Measurements from ENCODE around the gene XCL2.
"Not testable (repeated sequence)": the region's sequence is repeated elsewhere in the genome, so short reads cannot be mapped to it uniquely, and the experiment has no call there.

XCL2 gene

DNA sequence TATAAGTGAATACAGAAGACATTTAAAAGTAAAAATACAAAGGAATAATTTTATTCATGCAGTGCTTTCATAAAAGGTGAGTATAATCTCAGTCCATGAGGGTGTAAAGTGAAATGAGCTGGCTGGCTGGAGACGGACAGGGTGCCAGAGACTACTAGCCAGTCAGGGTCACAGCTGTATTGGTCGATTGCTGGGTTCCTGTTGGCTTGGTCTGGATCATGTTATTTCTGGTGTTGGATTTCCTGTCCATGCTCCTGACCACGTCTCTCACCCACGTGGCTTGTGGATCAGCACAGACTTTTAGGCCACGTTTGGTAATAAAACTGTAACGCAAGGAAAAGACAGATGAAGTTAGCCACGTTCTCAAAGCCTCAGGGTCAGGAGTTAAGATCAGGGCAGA, 3.0 kb downstream of the XCL2 start:
- intact Hi-C loops (cut with DNase I; ENCODE audit: low total_unique reads); H3K4me3 ChIP-seq; DNase-seq: not testable (repeated sequence)

DNA sequence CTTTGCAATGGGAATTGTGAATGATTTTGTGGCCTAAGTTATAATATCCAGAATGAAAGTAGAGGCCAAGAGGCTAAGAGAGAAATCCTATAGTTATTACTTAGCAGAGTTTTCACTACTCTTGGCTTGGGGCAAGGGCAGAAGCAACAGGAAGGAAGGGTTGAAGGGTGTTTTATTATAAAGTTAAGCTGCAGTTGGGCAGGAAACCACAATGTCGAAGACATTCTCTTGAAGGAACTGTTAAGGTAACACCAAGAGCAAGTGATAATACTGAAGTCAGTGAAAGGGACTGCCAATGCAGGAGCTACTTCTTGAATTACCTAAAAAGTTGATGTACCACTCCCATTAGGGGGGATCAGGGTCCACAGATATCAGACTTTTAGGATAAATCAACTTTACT, 8.3 kb downstream of the XCL2 start:
- H3K36me3 ChIP-seq = no peaks in the 10 kb centered on the region
- TF ChIP-seq, protein P1, sequence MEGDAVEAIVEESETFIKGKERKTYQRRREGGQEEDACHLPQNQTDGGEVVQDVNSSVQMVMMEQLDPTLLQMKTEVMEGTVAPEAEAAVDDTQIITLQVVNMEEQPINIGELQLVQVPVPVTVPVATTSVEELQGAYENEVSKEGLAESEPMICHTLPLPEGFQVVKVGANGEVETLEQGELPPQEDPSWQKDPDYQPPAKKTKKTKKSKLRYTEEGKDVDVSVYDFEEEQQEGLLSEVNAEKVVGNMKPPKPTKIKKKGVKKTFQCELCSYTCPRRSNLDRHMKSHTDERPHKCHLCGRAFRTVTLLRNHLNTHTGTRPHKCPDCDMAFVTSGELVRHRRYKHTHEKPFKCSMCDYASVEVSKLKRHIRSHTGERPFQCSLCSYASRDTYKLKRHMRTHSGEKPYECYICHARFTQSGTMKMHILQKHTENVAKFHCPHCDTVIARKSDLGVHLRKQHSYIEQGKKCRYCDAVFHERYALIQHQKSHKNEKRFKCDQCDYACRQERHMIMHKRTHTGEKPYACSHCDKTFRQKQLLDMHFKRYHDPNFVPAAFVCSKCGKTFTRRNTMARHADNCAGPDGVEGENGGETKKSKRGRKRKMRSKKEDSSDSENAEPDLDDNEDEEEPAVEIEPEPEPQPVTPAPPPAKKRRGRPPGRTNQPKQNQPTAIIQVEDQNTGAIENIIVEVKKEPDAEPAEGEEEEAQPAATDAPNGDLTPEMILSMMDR (IDR thresholded peaks at IDR 0.05) = no peak
- no peak overlapping the region for H3K27ac ChIP-seq
- DNase-seq = no peak
- no peaks in the 10 kb centered on the region for H3K27me3 ChIP-seq
- no peaks in the 10 kb centered on the region for H3K4me1 ChIP-seq
- no peaks in the 10 kb centered on the region for H3K9me3 ChIP-seq
- no peak overlapping the region for H3K4me3 ChIP-seq
- intact Hi-C loops (cut with DNase I; ENCODE audit: low total_unique reads) = no loop called here

More for the DNA sequence above, 3.0 kb downstream of the XCL2 start:
- not testable (repeated sequence) for H3K27me3 ChIP-seq, H3K36me3 ChIP-seq, H3K9me3 ChIP-seq, H3K4me1 ChIP-seq, H3K27ac ChIP-seq

DNA sequence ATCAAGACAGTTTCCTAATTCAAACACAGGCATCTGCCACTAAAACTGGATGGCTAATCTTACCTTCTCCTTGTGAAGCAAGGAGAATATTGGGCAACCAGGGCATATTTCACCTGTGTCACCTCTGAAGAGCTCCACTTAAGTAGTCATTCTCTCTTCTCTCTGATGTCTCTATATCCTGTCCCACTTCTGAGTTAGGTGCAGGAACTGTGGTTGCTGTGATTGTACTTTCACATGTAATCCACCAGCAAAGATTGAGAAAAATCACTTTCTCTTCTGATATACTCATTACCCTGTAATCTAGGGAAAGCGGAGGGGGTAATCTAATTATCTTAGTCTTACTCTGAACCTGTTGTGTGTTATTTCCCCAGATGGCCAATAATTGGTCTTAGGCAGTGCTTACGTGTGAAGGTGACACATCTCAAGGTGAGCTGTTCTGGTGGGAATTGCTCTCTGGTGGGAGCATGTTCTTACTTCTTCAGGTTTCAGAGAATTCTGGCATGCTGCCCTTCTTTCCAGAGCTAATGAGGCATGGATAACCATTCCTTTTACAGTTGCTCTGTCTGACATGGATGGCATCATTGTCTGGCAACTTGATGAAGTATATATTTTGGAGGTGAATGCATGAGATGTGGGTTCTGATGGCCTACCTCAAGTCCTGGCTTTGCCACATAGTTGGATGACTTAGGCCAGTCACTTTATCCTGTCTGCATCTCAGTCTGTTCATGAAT, 12.0 kb downstream of the XCL2 start:
- Histone ChIP-seq H3K9me3 (no peaks in the 10 kb centered on the region), H3K4me1 (no peaks in the 10 kb centered on the region), H3K4me3 (no peak overlapping the region), H3K27me3 (no peaks in the 10 kb centered on the region), H3K36me3 (no peaks in the 10 kb centered on the region), H3K27ac (no peak overlapping the region)
- intact Hi-C loops (cut with DNase I; ENCODE audit: low total_unique reads) = no loop called here
- TF ChIP-seq, protein P1 (IDR thresholded peaks at IDR 0.05) = no peak
- no peak for DNase-seq

DNA sequence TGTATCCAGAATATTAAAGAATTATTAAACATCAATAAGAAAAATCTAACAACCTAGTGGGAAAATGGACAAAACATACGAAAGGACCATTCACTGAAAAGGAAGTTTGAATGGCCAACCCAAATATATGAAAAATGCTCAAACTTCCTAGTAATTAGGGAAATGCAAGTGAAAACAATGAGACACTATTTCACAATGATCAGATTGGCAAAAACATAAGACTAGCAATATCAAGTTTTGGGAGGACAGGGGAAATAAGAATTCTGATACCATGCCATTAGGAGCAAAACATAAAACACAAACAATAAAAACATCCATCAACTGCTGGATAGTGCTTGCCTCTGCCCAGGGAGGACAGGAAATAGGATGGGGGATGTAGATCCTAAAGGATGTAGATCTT, 14.3 kb downstream of the XCL2 start:
- intact Hi-C loops (cut with DNase I; ENCODE audit: low total_unique reads) = no loop called here
- TF ChIP-seq, protein P1 (IDR thresholded peaks at IDR 0.05) = no peak
- no peak for DNase-seq

DNA sequence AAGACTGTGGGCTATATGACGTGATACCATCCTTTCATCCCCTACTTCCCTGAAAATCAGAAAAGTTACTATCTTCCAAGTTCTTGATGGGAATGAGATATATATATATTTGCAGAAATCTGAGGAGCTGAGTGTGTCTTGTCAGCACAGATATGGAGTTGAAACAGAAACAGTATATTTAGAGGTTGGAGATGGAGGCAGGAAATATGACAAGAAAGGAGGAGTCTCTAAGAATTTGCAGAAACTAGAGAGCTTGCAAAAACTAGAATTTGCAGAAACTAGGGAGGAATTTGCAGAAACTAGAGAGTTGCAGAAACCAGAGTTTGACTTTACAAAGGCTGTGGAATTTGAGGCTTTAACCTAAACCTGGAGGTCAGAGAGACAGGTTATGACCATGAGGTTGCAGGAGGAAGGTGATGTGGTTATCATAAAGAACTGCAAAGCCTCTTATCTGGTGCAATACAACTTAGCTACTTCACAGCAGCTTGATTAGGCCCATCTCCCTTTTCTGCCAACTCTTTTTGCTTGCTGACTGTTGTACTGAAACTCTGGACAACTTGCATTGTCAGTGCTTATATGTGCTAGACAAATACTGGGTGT, 22.3 kb downstream of the XCL2 start:
- no peaks in the 10 kb centered on the region for H3K36me3 ChIP-seq
- H3K27ac ChIP-seq = no peak overlapping the region

More for the DNA sequence above, 14.3 kb downstream of the XCL2 start:
- Histone ChIP-seq H3K27me3 (no peaks in the 10 kb centered on the region), H3K9me3 (no peaks in the 10 kb centered on the region), H3K4me1 (no peaks in the 10 kb centered on the region), H3K4me3 (no peak overlapping the region), H3K27ac (no peak overlapping the region), H3K36me3 (no peaks in the 10 kb centered on the region)

DNA sequence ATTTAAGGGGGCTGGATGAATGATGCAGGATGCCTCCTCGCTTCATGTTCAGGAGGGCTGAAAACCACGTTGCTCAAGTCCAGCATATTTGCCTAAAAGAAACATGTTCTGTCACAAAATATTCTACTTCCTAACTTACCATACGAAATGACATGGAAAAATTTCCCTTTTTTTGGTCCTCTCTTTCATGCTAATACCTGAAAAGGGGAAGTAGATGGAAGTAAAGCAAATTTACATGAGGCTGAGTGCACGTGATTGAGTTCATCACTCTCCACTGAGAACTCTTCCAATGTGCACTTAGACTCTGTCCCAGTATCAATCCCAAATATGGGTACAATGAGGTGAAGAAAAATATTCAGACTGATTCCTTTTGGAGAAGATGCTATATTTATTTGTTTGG, 23.0 kb downstream of the XCL2 start:
- TF ChIP-seq, protein P1 (IDR thresholded peaks at IDR 0.05) = no peak
- intact Hi-C loops (cut with DNase I; ENCODE audit: low total_unique reads) = no loop called here
- no peaks in the 10 kb centered on the region for H3K4me1 ChIP-seq
- H3K27me3 ChIP-seq = peaks cover 0 to 4% of the 10 kb centered on the region in 2 donors
- H3K27ac ChIP-seq = no peak overlapping the region
- no peak for DNase-seq
- no peaks in the 10 kb centered on the region for H3K36me3 ChIP-seq
- H3K9me3 ChIP-seq = no peaks in the 10 kb centered on the region
- H3K4me3 ChIP-seq = no peak overlapping the region

More for the DNA sequence above, 22.3 kb downstream of the XCL2 start:
- H3K27me3 ChIP-seq = peaks cover 0 to 4% of the 10 kb centered on the region in 2 donors
- no peak overlapping the region for H3K4me3 ChIP-seq
- DNase-seq = no peak
- H3K9me3 ChIP-seq = no peaks in the 10 kb centered on the region
- H3K4me1 ChIP-seq = no peaks in the 10 kb centered on the region
- TF ChIP-seq, protein P1 (IDR thresholded peaks at IDR 0.05) = no peak
- intact Hi-C loops (cut with DNase I; ENCODE audit: low total_unique reads) = no loop called here
